ENCODE results near the gene RAB3IL1.
"Not testable (repeated sequence)": the region's sequence is repeated elsewhere in the genome, so short reads cannot be mapped to it uniquely, and the experiment has no call there.

RAB3IL1 gene

DNA sequence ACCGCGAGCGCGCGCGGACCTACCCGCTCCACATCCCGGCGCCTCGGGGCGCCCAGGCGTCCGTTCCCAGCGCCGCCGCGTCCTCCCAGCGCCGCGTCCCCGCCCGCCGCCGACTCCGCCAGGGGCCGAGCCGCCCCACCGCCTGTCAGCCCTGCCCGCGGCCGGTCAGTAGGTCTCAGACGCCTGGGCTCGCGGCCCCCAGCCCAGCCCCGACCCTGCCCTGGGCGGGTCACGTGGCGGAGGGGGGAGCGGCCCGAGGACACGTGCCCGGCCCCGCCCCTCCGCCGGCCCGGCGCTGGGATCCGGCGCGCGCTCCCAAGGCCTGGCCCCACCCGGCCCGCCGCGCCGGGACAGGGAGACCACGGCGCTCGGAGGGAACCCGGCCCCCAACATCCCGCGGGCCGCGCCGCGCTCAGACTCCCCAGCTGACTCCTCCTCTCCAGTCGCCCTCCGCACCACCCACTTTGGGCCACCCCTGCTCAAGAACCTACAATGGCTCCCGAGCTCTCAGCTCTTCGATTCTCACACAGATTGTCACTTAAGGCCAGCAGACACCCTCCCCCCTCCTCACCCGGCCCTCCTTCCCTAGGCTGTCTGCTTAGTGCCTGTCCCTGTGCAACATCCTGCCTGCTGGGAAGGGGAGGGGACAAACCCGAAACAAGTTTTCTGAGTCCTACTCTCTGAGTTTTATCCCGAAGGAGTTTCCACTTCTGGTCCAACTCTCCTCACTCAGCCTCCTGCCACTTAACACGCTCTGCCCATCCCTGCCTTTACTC lies at the start of gene RAB3IL1:
Gene RAB3IL1 (minus strand): TSS at position 233 of the 776 bp plus-strand sequence. CDS start 199 bp downstream, at position 34.
- no peak for DNase-seq (ENCODE audit: low read depth in 2 of 3, low spot score in 1 of 3)

DNA sequence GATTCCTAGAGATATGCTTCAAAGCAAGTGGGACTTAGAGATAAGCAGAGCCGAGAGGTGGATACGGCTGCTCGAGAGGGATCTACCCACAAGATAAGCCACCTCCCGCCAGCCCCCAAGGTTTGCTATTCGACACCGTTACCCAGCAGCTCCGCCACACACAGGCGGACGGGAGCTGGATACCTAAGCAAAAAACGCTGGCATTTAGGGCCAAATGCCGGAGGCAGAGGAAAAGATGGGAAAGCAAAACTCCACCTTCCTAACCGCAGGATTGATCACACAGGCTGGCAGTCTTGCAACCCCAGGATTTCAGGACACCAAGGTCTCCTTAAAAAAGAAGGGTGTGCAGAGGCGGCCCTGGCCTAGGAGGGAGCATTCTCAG lies 49.4 kb upstream of the RAB3IL1 start:
- no peak for DNase-seq (ENCODE audit: low read depth in 2 of 3, low spot score in 1 of 3)

DNA sequence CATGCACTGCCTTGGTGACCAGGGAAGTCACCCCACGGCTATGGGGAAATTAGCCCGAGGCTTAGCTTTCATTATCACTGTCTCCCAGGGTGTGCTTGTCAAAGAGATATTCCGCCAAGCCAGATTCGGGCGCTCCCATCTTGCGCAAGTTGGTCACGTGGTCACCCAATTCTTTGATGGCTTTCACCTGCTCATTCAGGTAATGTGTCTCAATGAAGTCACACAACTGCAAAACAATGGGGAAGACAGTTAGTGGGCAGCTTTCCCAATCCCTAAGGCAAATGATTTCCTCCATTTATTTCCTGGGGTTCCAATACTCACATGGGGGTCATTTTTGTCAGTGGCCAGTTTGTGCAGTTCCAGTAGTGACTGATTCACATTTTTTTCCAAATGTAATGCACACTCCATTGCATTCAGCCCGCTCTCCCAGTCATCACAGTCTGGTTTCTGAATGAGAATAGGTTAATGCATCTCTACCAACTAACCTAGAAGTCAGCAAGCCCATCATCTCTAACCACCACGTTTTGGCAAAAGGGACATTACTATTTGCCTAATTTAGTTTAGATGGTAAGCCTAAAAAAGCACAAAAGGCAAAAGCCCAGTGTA lies 47.4 kb upstream of the RAB3IL1 start:
- DNase-seq (ENCODE audit: low read depth in 2 of 3, low spot score in 1 of 3) = not testable (repeated sequence)

- DNase-seq (ENCODE audit: low read depth in 2 of 3, low spot score in 1 of 3) = no peak
These were observed 46.8 kb upstream of the RAB3IL1 start for GRCh38 chr11:61964058-61964665.

- no peak for DNase-seq (ENCODE audit: low read depth in 2 of 3, low spot score in 1 of 3)
These were observed 46.1 kb upstream of the RAB3IL1 start for GRCh38 chr11:61963282-61964057.

DNA sequence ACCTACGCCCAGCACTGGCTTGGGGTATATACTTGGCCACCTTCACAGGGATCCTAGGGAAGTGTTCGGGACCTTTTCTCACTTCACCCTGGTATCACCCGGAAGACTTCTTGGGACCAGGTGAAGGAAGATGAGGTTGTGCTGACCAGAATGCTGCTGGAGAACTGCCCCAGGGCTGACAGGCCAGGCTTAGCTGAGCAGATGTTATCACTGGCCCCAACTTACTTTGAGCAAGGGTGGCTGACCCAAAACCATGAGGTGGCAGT lies 45.6 kb upstream of the RAB3IL1 start:
- no peak for DNase-seq (ENCODE audit: low read depth in 2 of 3, low spot score in 1 of 3)

DNA sequence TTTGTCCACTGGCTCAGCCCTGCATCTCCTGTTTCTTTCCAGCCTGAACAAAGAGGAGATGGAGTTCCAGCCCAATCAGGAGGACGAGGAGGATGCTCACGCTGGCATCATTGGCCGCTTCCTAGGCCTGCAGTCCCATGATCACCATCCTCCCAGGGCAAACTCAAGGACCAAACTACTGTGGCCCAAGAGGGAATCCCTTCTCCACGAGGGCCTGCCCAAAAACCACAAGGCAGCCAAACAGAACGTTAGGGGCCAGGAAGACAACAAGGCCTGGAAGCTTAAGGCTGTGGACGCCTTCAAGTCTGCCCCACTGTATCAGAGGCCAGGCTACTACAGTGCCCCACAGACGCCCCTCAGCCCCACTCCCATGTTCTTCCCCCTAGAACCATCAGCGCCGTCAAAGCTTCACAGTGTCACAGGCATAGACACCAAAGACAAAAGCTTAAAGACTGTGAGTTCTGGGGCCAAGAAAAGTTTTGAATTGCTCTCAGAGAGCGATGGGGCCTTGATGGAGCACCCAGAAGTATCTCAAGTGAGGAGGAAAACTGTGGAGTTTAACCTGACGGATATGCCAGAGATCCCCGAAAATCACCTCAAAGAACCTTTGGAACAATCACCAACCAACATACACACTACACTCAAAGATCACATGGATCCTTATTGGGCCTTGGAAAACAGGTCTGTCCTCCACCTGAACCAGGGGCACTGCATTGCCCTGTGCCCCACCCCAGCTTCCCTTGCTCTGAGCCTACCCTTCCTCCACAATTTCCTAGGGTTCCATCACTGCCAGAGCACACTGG lies 45.0 kb upstream of the RAB3IL1 start:
- DNase-seq (ENCODE audit: low read depth in 2 of 3, low spot score in 1 of 3) = no peak

GRCh38 chr11:61961570-61962212 lies 44.3 kb upstream of the RAB3IL1 start:
- no peak for DNase-seq (ENCODE audit: low read depth in 2 of 3, low spot score in 1 of 3)

DNA sequence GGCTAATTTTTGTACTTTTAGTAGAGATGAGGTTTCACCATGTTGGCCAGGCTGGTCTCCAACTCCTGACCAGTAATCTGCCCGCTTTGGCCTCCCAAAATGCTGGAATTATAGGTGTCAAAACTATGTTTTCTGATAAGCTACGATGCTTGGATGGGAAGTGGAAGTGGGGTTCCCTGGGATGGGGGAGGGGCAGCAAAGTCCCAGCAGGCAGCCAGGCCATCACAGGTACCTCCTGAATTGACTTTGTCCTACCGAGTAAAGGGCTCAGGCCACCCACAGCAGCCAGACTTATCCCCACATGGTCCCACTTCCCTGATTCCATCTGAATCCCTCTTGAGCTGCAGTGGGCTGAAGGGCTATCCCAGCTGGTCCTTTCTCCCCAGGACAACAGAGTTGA lies 43.2 kb upstream of the RAB3IL1 start:
- DNase-seq (ENCODE audit: low read depth in 2 of 3, low spot score in 1 of 3) = no peak

- DNase-seq (ENCODE audit: low read depth in 2 of 3, low spot score in 1 of 3) = no peak
These were observed 42.3 kb upstream of the RAB3IL1 start for GRCh38 chr11:61959678-61960077.

DNA sequence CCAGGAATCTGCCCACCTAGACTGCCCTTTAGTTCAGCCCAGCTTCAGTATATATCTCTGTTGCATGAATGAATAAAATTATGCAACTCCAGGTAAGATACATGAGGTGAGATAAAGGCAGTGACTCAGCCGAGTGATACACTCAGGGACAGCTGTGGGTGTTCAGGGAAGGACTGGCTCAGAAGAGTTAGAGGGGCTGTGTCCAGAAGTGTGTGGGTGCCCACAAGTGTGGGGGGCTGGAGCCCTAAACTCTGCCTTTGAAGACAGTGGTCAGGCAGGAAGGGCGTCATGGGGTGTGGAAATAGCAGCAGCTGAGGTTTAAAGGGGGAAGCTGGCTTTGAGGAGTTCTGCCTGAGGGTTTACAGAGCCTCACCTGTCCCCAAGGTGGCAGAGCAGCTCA lies 41.7 kb upstream of the RAB3IL1 start:
- no peak for DNase-seq (ENCODE audit: low read depth in 2 of 3, low spot score in 1 of 3)

- DNase-seq (ENCODE audit: low read depth in 2 of 3, low spot score in 1 of 3) = no peak
These were observed 41.2 kb upstream of the RAB3IL1 start for GRCh38 chr11:61958590-61958989.

- DNase-seq (ENCODE audit: low read depth in 2 of 3, low spot score in 1 of 3) = no peak
These were observed 39.8 kb upstream of the RAB3IL1 start for GRCh38 chr11:61957021-61957770.

- no peak for DNase-seq (ENCODE audit: low read depth in 2 of 3, low spot score in 1 of 3)
These were observed 39.0 kb upstream of the RAB3IL1 start for GRCh38 chr11:61956191-61957020.

DNA sequence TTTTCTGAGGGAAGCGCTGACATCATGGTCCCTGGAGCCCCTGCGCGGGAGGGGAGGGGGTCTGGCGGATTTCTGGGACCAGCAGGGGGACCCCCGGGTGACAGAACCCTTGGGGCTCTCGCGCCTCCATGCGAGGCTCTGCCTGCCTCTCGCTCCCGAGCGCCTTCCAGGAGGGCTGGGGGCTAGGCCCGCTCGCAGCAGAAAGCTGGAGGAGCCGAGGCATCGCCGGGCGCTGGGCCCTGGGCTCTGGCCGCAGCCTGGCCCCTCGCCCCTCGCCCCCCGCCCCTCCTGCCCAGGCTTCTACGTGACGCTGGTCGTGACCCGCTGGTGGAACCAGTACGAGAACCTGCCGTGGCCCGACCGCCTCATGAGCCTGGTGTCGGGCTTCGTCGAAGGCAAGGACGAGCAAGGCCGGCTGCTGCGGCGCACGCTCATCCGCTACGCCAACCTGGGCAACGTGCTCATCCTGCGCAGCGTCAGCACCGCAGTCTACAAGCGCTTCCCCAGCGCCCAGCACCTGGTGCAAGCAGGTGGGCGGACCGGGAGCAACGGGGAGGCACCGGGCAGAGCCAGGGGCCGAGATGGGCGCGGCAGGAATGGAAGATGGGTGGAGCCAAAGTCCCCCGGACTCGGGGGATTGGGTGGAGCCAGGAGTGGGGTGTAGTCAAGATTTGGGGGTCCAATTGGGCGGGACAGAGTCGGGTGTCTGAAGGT lies 38.2 kb upstream of the RAB3IL1 start:
- no peak for DNase-seq (ENCODE audit: low read depth in 2 of 3, low spot score in 1 of 3)

- no peak for DNase-seq (ENCODE audit: low read depth in 2 of 3, low spot score in 1 of 3)
These were observed 37.6 kb upstream of the RAB3IL1 start for GRCh38 chr11:61954851-61955421.

DNA sequence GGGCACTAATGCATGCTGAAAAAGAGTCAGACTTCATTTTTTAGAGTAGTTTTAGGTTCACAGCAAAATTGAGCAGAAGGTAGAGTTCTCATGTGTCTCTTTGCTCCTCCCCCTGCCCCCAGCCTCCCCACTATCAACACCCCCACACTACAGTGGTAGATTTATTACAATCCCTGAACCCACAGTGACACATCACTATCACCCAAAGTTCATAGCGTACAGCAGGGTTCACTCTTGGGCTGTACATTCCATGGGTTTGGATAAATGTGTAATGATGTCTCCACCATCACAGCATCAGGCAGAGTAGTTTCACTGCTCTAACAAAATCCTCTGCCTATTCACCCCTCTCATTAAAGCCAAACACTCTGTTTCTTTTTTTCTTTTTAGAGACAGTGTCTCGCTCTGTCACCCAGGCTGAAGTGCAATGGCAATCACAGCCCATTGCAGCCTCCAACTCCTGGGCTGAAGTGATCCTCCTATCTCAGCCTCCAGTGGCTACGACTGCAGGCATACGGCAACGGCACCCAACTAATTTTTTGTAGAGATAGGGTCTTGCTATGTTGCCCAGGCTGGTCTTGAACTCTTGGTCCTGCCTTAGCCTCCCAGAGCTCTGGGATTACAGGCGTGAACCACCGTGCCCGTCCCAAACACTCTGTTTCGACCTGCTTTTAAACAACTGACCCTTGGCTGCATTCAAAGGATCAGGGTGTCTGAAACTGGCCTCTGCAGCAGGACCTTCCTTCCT lies 36.9 kb upstream of the RAB3IL1 start:
- DNase-seq (ENCODE audit: low read depth in 2 of 3, low spot score in 1 of 3) = no peak

All from stimulated activated CD4-positive, alpha-beta T cell treated with anti-CD3 and anti-CD28 coated beads, Interleukin-12 subunit alpha, Interleukin-12 subunit beta, amount 100 ng/mL, for 48 hours (primary cell).